HG02571 (cell line): Measurements from ENCODE around the gene GMFB.
A peak's percentile ranks its signal among the peaks of the same experiment; 100 is the strongest.
"Not testable (repeated sequence)": the region's sequence is repeated elsewhere in the genome, so short reads cannot be mapped to it uniquely, and the experiment has no call there.

Experiments
- ATAC-seq: cut with Tn5 transposase; IDR thresholded peaks from one replicate; pipeline ENCODE4 v1.9.1; 2021; ENCODE audit warnings: mild to moderate bottlenecking, moderate library complexity; ENCODE audit not compliant: unreplicated experiment

GMFB gene

DNA sequence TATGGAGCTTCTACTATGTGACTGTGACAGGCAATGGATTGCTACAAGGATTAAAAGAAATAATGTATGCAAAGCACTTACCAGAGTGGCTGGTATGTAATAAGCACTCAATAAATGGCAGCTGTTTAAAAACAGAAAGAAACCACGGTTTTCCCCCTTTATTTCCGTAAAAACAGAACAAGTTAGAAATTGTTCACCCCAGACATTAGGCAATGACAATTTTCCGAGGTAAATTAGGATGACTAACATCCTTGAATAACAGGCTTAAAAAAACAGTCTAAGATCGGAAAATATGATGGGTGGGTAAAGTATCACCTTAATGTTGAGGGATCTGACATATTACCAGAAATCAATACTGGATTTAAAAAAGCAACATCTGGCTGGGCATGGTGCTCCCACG, 26.7 kb downstream of the GMFB start:
- ATAC-seq, result no peak

DNA sequence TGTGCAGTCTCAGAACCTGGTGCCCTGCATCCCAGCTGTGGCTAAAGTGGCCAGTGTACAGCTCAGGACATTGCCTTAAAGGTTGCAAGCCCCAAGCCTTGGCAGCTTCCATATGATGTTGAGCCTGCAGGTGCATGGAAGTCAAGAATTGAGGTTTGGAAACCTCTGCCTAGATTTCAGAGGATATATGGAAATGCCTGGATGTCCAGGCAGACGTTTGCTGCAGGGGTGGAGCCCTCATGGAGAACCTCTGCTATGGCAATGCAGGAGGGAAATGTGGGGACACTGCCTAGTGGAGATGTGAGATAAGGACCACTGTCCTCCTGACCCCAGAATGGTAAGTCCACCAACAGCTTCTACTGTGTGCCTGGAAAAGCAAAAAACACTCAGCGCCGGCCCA, 29.7 kb downstream of the GMFB start:
- ATAC-seq, result no peak

DNA sequence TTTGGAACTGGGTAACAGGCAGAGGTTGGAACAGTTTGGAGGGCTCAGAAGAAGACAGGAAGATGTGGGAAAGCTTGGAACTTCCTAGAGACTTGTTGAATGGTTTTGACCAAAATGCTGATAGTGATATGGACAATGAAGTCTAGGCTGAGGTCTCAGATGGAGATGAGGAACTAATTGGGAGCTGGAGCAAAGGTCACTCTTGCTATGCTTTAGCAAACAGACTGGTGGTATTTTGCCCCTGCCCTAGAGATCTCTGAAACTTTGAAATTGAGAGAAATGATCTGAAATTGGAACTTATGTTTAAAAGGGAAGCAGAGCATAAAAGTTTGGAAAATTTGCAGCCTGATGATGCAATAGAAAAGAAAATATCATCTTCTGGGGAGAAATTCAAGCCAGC, 30.2 kb downstream of the GMFB start:
- not testable (repeated sequence) for ATAC-seq

DNA sequence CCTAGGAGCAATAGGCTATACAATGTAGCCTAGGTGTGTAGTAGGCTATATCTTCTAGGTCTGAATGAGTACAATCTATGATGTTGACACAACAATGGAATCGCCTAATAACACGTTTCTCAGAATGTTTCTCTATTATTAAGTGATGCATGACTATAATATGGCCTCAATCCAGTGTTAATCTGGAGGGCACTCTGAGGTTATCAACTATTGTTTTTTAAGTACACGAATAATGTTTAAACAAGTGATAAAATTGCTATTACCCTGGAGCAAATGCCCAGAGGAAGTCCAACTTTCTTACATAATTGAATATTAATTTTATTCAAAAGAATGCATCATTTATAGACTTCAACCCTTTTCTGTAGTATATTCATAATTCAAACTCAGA, 31.2 kb downstream of the GMFB start:
- no peak for ATAC-seq

DNA sequence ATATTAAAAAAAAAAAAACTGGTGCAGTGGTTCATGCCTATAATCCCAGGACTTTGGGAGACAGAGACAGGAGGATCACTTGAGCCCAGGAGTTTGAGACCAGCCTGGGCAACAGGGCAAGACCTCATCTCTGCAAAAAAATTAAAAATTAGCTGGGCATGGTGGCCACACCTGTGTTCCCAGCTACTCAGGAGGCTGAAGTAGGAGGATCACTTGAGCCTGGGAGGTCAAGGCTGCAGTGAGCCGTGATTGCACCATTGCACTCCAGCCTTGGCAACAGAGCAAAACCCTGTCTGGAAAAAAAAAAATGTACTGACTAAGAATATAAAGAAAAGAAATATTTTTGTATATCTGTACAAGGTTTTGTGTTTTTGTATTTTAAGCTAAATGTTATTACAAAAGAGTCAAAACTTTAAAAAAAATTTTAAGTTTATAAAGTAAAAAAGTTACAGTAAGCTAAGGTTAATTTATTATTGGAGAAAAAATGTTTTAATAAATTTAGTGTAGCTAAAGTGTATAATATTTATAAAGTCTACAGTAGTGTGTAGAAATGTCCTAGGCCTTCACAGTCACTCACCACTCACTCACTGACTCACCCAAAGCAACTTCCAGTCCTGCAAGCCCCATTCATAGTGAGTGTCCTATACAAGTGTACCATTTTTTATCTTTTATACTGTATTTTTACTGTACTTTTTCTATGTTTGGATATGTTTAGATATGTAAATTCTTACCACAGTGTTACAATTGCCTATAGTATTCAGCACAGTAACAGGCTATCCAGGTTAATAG, 31.8 kb downstream of the GMFB start:
- not testable (repeated sequence) for ATAC-seq

GRCh38 chr14:54455363-54455762, 33.4 kb downstream of the GMFB start:
- ATAC-seq, result no peak

GRCh38 chr14:54453990-54454389, 34.8 kb downstream of the GMFB start:
- ATAC-seq, result not testable (repeated sequence)

GRCh38 chr14:54453252-54453651, 35.5 kb downstream of the GMFB start:
- no peak for ATAC-seq

DNA sequence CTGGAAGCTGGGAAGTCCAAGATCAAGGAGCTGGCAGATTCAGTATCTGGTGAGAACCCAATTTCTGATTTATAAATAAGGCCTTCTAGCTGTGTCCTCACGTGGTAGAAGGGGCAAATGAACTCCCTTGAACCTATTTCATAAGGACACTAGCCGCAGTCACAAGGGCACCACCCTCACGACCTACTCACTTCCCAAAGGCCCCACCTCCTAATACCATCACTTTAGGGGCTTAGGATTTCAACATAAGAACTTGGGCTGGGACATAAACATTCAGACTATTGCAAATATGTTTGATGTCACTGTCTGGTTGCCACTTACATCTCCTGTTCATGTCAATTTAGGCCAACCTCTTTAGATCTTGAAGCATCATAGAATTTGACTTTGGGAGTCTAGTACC, 36.8 kb downstream of the GMFB start:
- ATAC-seq, result no peak

DNA sequence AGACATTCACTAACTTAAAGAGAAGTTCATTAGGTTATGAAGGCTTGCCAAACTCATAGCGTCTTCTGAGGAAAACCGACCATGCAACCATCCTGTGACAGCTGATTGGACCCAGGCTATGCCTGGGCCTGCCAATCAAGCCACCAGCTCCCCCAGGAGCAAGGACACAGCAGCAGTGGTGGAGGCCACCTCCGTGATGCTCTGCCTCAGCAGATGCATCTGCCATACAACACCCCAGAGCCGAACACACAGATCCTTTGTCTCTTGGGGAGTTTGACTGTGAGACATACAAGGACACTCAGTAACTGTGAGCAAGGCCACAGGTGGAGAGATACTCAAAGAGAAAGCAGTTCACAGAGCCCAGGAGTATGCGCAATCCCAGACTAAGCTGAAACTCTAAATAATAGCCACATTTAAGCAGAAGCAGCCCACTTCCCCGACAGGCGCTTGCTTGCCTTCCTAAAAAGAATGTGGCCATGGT, 37.6 kb downstream of the GMFB start:
- no peak for ATAC-seq

- peak; percentile 84 for ATAC-seq
Measured at GRCh38 chr14:54450535-54450934, 38.2 kb downstream of the GMFB start.

DNA sequence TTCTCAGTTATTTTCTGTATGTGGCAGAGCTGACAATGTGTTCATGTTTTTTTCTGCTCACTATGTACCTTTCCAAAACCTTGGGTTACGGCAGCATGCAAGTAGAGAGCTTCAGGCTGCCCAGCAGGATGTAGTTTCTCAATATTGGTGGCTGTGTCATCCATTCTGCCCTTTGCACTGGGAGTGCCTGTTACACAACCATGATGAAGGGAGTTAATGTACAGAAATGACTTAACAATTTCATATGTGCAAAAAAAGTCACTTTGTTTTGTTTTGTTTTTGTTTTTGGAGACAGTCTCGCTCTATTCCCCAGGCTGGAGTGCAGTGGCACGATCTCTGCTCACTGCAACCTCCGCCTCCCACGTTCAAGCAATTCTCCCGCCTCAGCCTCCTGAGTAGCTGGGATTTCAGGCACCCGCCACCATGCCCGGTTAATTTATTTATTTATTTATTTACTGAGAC, 41.5 kb downstream of the GMFB start:
- no peak for ATAC-seq

DNA sequence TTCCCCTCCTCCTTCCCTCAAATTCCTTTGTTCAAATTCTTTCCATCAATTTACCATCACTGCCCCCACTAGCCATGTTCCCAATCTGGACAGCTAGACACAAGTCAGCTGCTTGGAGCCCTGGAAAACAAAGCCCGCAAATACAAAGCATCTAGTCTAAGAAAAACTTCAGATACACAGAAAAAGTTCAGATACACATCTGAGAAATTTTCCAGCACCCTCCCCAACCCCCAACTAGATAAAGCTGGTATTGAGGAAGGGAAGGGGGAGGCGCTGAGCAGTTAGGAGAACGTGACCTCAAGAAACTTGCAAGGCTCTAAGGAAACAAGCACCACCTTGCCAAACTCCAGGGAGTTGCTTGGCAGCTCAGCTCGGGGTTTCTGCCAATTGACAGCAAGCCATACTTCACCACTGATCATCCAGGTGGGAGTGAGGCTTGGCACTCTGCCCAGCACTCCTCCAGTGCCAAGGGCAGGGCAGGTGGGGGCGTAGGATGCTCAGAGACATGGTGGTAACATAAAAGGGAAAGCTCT, 42.6 kb downstream of the GMFB start:
- no peak for ATAC-seq

- ATAC-seq, result no peak
Measured at GRCh38 chr14:54444681-54445080, 44.1 kb downstream of the GMFB start.

GRCh38 chr14:54443981-54444380, 44.8 kb downstream of the GMFB start:
- no peak for ATAC-seq

- not testable (repeated sequence) for ATAC-seq
Measured at GRCh38 chr14:54442961-54443360, 45.8 kb downstream of the GMFB start.

- ATAC-seq, result peak; percentile 96
Measured at GRCh38 chr14:54440873-54441868, 47.6 kb downstream of the GMFB start, which contains the start of gene CNIH1. Gene CNIH1, minus strand, starts transcription at chr14:54441374. Its CDS starts 47 bp downstream, at chr14:54441327.

DNA sequence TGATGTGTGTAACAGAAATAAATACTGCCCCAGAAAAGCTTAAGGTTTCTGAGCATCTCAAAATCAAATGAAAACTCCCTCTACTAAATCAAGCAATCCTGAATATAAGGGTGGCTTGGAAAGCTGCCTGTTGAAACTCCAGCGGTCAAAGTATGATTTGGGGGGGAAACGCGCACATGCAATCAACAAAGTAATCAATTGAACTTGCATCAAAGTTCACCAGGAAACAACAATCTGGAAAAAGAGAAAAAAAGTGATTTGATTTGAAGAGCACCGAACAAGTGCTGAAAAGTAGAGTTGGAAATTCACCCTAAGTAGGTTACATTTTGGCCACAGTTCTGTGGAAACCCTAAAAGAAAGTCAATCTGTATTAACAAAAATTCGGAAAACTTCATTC, 48.3 kb downstream of the GMFB start:
- ATAC-seq, result no peak

- no peak for ATAC-seq
Measured at GRCh38 chr14:54440037-54440436, 48.7 kb downstream of the GMFB start.

GRCh38 chr14:54438703-54439102, 50.1 kb downstream of the GMFB start:
- no peak for ATAC-seq

- not testable (repeated sequence) for ATAC-seq
Measured at GRCh38 chr14:54437954-54438353, 50.8 kb downstream of the GMFB start.
